ENCODE results near the gene TSPAN9. TPM values are rescaled to one million over a fixed set of nuclear protein-coding genes. Genes with fewer than 3 reads are reported as not detected.

Gene TSPAN9
- total and polyA plus RNA-seq, 4 donors, result 17.4 to 62.9 (median 34.2) TPM

DNA sequence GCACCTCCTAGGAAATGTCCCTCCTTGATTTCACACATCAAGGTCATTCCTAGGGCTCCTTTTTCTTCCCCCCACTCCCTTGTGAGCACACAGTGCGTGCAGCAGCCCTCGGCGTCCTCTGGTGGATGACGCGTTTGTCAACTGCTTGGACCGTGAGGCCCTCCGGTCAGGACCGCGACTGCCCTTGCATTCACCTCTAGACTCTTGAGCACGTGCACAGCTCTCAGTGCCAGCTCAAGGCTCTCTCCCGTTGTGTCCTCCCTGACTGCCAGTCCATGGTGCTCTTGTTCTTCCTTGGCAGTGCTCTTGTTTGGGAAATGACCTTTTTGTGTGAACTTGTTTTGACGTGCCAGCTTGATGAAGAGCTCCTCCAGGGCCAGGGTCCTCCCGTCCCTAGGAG, 67.9 kb downstream of the TSPAN9 start (continued):
- TF ChIP-seq, protein P1, sequence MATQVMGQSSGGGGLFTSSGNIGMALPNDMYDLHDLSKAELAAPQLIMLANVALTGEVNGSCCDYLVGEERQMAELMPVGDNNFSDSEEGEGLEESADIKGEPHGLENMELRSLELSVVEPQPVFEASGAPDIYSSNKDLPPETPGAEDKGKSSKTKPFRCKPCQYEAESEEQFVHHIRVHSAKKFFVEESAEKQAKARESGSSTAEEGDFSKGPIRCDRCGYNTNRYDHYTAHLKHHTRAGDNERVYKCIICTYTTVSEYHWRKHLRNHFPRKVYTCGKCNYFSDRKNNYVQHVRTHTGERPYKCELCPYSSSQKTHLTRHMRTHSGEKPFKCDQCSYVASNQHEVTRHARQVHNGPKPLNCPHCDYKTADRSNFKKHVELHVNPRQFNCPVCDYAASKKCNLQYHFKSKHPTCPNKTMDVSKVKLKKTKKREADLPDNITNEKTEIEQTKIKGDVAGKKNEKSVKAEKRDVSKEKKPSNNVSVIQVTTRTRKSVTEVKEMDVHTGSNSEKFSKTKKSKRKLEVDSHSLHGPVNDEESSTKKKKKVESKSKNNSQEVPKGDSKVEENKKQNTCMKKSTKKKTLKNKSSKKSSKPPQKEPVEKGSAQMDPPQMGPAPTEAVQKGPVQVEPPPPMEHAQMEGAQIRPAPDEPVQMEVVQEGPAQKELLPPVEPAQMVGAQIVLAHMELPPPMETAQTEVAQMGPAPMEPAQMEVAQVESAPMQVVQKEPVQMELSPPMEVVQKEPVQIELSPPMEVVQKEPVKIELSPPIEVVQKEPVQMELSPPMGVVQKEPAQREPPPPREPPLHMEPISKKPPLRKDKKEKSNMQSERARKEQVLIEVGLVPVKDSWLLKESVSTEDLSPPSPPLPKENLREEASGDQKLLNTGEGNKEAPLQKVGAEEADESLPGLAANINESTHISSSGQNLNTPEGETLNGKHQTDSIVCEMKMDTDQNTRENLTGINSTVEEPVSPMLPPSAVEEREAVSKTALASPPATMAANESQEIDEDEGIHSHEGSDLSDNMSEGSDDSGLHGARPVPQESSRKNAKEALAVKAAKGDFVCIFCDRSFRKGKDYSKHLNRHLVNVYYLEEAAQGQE (IDR thresholded peaks at IDR 0.05), result no peak
- TF ChIP-seq YY1 (IDR thresholded peaks at IDR 0.05) (no peak), JUND (IDR thresholded peaks at IDR 0.05) (no peak), HNF4G (IDR thresholded peaks at IDR 0.05) (peak; percentile 19), SP1 (IDR thresholded peaks at IDR 0.05) (no peak), GABPA (IDR thresholded peaks at IDR 0.05 in 1 of 2, conservative IDR thresholded peaks at IDR 0.05 in 1 of 2) (no peak), RXRA (IDR thresholded peaks at IDR 0.05) (peak; percentile 68 to 78), EGR1 (IDR thresholded peaks at IDR 0.05; ENCODE audit: low read depth in 2 of 2) (no peak)
- TF ChIP-seq, protein P2, sequence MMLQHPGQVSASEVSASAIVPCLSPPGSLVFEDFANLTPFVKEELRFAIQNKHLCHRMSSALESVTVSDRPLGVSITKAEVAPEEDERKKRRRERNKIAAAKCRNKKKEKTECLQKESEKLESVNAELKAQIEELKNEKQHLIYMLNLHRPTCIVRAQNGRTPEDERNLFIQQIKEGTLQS (IDR thresholded peaks at IDR 0.05), result no peak

DNA sequence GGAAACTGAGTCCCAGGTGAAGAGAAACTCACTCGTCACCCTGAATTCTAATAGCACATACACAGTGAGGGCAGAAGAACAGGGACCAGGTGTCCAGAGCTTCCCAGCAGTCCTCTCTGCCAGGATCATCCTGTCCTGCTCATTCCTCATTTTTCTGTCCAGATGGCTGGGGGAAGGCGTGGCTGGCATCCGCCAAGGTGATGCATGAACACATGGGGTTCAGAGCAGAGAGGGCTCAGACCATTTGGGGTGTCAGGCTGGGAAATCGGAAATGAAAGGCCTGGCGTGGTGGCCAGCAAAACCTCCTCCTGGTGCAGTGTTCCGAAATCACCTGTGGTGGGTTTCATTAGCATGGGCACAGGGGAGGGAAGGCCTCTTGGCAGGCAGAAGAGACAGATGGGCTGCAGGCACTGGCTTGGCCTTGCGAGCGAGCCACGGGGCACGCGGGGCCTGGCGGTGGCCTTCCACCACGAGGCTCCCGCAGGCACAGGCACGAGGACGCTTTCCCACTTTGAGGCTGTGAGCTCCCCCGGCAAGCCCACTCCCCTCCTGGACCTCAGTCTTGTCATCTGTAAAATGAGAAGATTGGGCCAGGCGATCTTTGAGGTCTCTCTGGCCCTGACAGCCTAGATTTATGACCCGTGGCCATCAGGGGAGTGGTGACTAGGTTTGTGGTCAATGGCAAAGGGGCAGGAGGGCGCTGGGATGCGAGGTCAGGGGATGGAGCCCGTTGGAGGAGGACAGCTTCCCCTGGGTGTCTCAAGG, 68.5 kb downstream of the TSPAN9 start:
- Histone ChIP-seq H3K27ac (ENCODE audit: low read depth in 1 of 2, low read length in 2 of 2) (no peak overlapping the region), H3K27me3 (ENCODE audit: control insufficient read depth in 4 of 4, insufficient read depth in 4 of 4, low read length in 3 of 4) (no peaks in the 10 kb centered on the region), H3K9me3 (ENCODE audit: control insufficient read depth in 4 of 4, low read length in 3 of 4) (no peaks in the 10 kb centered on the region), H3K9ac (ENCODE audit: low read depth in 1 of 2, low read length in 2 of 2) (no peak overlapping the region), H3K36me3 (ENCODE audit: control insufficient read depth in 4 of 4, insufficient read depth in 3 of 4, low read depth in 1 of 4, low read length in 3 of 4) (peaks cover 0 to 2% (median under 1%) of the 10 kb centered on the region in 4 donors), H3K4me3 (ENCODE audit: low read depth in 1 of 3, low read length in 3 of 3) (no peak overlapping the region), H3K4me1 (ENCODE audit: control insufficient read depth in 4 of 4, insufficient read depth in 4 of 4, low read length in 3 of 4) (peaks cover 1 to 15% (median 10%) of the 10 kb centered on the region in 4 donors)
- TF ChIP-seq, protein P3, sequence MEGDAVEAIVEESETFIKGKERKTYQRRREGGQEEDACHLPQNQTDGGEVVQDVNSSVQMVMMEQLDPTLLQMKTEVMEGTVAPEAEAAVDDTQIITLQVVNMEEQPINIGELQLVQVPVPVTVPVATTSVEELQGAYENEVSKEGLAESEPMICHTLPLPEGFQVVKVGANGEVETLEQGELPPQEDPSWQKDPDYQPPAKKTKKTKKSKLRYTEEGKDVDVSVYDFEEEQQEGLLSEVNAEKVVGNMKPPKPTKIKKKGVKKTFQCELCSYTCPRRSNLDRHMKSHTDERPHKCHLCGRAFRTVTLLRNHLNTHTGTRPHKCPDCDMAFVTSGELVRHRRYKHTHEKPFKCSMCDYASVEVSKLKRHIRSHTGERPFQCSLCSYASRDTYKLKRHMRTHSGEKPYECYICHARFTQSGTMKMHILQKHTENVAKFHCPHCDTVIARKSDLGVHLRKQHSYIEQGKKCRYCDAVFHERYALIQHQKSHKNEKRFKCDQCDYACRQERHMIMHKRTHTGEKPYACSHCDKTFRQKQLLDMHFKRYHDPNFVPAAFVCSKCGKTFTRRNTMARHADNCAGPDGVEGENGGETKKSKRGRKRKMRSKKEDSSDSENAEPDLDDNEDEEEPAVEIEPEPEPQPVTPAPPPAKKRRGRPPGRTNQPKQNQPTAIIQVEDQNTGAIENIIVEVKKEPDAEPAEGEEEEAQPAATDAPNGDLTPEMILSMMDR (IDR thresholded peaks at IDR 0.05; ENCODE audit: low read depth, low read length, missing input control), result no peak
- TF ChIP-seq YY1 (IDR thresholded peaks at IDR 0.05) (no peak), FOXA1 (IDR thresholded peaks at IDR 0.05) (no peak), RXRA (IDR thresholded peaks at IDR 0.05) (no peak), HNF4G (IDR thresholded peaks at IDR 0.05) (no peak), GABPA (IDR thresholded peaks at IDR 0.05 in 1 of 2, conservative IDR thresholded peaks at IDR 0.05 in 1 of 2) (no peak), JUND (IDR thresholded peaks at IDR 0.05) (no peak)
- no peak for DNase-seq (ENCODE audit: low spot score)
- WGBS, result 94% methylated on average over 22 of the region's 22 CpGs

- no peaks in the 10 kb centered on the region for H3K9me3 ChIP-seq (ENCODE audit: control insufficient read depth in 4 of 4, low read length in 3 of 4)
- peaks cover 1 to 19% (median 11%) of the 10 kb centered on the region in 4 donors for H3K4me1 ChIP-seq (ENCODE audit: control insufficient read depth in 4 of 4, insufficient read depth in 4 of 4, low read length in 3 of 4)
- no peak overlapping the region for H3K4me3 ChIP-seq (ENCODE audit: low read depth in 1 of 3, low read length in 3 of 3)
- no peak for DNase-seq (ENCODE audit: low spot score)
- H3K9ac ChIP-seq (ENCODE audit: low read depth in 1 of 2, low read length in 2 of 2), result no peak overlapping the region
- no peak overlapping the region for H3K27ac ChIP-seq (ENCODE audit: low read depth in 1 of 2, low read length in 2 of 2)
- H3K27me3 ChIP-seq (ENCODE audit: control insufficient read depth in 4 of 4, insufficient read depth in 4 of 4, low read length in 3 of 4), result no peaks in the 10 kb centered on the region
- WGBS, result 94% methylated on average over 15 of the region's 15 CpGs
- H3K36me3 ChIP-seq (ENCODE audit: control insufficient read depth in 4 of 4, insufficient read depth in 3 of 4, low read depth in 1 of 4, low read length in 3 of 4), result peaks cover 0 to 3% (median 2%) of the 10 kb centered on the region in 4 donors
- TF ChIP-seq, protein P1 (IDR thresholded peaks at IDR 0.05), result no peak
- no peak for TF ChIP-seq MAX (IDR thresholded peaks at IDR 0.05)
- TF ChIP-seq, protein P2 (IDR thresholded peaks at IDR 0.05), result no peak
- TF ChIP-seq HNF4G (IDR thresholded peaks at IDR 0.05), result no peak
- no peak for TF ChIP-seq YY1 (IDR thresholded peaks at IDR 0.05)
- TF ChIP-seq FOXA1 (IDR thresholded peaks at IDR 0.05), result no peak
- no peak for TF ChIP-seq RXRA (IDR thresholded peaks at IDR 0.05)
- TF ChIP-seq, protein P3 (IDR thresholded peaks at IDR 0.05; ENCODE audit: low read depth, low read length, missing input control), result no peak
Observed at GRCh38 chr12:3147260-3147659, 70.1 kb downstream of the TSPAN9 start.

Data from liver (tissue), 9 donors.